ENCODE measurements around the gene TECR.

TECR gene

DNA sequence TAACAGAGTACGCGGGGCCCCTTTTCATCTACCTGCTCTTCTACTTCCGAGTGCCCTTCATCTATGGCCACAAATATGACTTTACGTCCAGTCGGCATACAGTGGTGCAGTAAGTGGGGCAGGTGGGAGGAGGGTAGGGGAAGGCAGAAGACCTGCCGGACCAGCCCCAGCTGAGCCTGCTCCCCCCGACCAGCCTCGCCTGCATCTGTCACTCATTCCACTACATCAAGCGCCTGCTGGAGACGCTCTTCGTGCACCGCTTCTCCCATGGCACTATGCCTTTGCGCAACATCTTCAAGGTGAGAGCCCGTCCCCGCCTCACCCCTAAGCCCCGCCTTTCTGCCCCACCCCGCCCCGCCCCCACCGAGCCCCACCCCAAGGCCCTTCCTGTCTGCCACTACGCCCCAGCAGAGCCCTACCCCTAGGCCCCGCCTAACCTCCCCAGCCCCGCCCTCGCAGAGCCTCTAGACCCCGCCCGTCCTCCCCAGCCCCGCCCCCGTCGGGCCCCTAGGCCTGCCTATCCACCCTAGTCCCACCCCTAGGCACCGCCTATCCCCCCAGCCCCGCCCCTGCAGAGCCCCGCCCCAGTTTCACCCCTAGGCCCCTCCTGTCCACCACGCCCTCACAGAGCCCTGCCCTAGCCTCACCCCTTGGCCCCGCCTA is 34.7 kb downstream of the TECR start:
- TF ChIP-seq, protein P1, sequence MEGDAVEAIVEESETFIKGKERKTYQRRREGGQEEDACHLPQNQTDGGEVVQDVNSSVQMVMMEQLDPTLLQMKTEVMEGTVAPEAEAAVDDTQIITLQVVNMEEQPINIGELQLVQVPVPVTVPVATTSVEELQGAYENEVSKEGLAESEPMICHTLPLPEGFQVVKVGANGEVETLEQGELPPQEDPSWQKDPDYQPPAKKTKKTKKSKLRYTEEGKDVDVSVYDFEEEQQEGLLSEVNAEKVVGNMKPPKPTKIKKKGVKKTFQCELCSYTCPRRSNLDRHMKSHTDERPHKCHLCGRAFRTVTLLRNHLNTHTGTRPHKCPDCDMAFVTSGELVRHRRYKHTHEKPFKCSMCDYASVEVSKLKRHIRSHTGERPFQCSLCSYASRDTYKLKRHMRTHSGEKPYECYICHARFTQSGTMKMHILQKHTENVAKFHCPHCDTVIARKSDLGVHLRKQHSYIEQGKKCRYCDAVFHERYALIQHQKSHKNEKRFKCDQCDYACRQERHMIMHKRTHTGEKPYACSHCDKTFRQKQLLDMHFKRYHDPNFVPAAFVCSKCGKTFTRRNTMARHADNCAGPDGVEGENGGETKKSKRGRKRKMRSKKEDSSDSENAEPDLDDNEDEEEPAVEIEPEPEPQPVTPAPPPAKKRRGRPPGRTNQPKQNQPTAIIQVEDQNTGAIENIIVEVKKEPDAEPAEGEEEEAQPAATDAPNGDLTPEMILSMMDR (IDR thresholded peaks at IDR 0.05), result no peak

DNA sequence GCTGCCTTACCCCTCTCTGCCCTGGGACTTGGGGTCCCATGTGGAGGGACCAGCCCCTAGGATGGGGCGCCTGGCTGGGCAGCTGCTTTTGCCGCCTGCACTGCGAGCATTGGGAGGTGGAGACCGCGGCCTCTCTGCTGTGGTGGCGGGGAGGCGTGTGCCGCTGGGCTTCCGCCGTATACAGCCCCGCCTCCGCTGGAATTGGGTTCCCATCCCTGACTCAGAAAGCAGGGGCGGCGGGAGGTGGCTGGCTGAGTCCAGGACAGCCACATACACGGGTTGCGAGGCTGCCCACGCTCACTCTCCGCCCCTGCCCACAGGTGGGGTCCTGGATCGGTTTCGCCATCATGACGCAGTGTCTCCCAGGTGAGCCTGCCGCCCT is 35.9 kb downstream of the TECR start:
- TF ChIP-seq, protein P1 (IDR thresholded peaks at IDR 0.05), result no peak

DNA sequence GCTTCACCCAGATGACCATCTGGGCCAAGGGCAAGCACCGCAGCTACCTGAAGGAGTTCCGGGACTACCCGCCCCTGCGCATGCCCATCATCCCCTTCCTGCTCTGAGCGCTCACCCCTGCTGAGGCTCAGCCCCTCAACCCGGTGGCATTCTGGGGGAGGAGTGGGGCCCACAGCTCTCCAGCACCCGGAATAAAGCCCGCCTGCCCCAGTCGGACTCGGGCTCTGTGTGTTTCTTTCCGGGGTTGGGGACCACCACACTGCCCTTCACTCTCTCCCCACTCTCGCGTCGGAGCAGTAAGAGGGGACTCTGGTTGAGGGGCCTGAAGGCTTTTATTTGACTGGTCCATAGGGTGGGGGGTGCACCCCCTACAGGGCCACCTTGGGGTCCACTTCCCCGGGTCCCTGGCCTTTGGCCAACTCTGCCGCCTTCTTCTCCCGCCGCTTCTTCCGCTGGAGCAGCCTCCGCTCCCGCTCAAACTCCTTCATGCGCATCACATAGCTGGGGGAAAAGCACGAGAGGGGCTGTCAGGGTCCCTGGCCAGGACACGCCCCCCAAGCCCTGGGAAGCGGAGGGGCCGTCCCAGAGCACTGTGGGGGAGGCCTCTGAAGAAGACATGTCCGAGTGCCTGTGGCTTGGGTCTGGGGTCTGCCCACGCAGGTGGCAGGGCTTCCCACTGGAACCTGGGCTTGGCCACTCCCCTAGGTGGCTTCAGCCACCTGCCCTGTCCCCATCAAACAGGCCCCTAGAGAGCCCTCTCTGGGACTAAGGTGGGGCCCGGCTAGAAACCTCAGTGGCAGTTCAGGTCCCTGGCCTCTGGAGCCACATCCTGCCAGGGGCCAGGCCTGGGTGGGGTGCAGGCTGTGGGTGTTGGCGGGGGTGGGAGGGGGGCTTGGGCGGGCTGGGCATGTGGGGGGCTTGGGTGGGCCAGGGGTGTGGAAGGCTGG is 36.6 kb downstream of the TECR start:
- TF ChIP-seq, protein P1 (IDR thresholded peaks at IDR 0.05), result no peak

DNA sequence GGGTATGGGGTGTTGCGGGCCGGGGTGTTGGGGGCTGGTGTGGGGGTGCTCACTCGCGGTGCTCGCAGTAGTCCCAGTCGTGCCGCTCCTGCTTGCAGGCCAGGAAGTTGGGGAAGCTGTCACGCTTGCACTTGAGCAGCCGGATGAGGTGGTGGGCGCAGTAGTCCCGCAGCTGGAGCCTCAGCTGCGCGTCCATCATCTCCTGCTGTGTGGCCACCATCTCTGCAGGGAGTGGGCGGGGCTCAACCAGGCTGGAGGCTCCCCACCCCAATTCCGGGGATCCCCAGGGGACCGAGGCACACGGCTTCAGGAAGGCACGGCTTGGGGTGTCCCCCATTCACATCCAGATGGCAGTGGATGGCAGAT is 37.3 kb downstream of the TECR start:
- TF ChIP-seq, protein P1 (IDR thresholded peaks at IDR 0.05), result no peak

DNA sequence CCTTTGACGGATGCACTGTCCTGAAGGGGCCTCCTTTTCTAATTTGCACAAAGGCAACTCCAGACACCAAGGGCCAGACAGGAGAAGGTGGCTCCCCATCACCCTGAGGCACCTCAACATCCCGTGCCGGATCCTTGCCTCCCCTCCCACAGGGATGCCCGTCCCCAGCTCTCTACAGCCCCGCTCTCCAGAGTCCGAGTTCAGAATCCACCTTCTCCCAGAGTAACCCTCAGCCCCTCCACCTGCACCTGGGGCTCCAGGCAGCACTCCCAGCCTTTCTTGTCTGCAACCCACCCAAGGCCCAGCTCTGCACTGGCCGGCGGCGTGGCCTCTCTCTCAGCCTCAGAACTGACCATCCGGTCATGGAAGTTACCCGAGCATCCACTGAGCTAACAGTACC is 37.7 kb downstream of the TECR start:
- TF ChIP-seq, protein P1 (IDR thresholded peaks at IDR 0.05), result no peak

DNA sequence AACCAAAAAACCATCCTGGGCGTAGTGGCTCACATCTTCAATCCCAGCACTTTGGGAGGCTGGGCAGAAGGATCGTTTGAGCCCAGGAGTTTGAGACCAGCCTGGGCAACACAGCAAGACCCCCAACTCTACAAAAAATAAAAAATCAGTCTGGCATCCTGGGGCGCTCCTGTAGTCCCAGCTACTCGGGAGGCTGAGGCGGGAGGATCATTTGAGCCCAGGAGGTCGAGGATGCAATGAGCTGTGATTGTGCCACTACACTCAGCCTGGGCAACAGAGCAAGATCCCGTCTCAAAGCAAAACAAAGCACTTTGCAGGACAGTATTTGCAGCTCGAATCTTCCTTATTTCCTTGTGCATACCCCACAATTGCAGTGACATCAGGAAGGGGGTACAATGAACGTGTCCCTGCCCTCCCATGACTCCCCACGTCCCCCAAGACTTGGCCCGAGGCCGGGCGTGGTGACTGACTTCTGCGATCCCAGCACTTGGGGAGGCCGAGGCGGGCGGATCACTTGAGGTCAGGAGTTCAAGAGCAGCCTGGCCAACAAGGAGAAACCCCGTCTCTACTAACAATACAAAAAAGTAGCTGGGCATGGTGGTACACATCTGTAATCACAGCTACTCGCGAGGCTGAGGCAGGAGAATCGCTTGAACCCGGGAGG is 41.6 kb downstream of the TECR start:
- TF ChIP-seq, protein P1 (IDR thresholded peaks at IDR 0.05), result no peak

DNA sequence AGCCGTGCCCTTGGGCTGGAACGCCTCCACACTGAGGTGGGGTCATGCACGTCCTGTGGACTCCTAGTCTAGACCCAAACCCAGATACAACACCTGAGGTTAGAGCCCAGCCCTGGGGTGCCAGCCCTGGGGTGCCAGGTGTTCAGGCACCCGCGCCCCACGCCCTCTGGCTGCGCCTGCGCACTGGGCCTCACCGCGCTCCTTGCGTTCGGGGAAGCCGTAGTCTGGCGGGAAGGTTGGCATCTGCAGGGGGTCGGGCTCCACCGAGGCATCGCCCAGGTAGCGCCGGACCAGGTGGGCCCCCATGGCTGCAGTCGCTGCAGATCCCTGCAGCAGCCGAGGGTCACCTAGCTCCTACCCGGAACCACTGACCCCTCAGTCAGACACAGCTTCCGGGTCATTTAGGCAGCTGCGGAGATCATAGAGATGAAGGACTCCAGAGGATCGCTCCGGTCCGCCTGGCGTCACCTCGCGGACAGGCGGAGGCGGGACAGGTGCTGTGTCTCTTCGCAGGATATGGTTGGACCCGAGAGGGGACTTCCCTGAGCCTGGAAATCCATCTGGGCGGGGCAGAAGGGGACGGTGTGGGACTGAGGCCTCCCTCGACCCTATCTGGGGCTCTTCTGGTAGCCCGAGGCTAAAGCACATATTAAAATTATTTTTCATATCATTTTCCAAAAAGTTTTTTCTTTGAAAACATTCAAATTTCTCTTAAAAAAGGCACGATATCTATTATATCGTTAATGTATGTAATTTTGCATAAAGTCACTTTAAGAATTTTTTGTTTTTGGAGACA is 42.5 kb downstream of the TECR start, which contains the start of gene NDUFB7:
Gene NDUFB7 (minus strand): TSS at position 372 of the 796 bp plus-strand sequence. CDS start 66 bp downstream, at position 306.
- TF ChIP-seq, protein P1 (IDR thresholded peaks at IDR 0.05), result peak; percentile 93
